Liver (tissue), 9 donors: ENCODE results near the gene NYAP2. TPM values are rescaled to one million over a fixed set of nuclear protein-coding genes. Genes with fewer than 3 reads are reported as not detected.

Source experiments
- DNase-seq: peaks from one replicate; pipeline ENCODE4 v3.0.0-alpha.2; 2017; ENCODE audit warnings: low spot score
- H3K27ac ChIP-seq, 2 donors: one replicate each; pipeline ENCODE4 v1.7.0; 2013; ENCODE audit warnings: inconsistent platforms in 2 of 2, low read length in 2 of 2, control low read depth in 1 of 2, low read depth in 1 of 2, mild to moderate bottlenecking in 1 of 2
- H3K27me3 ChIP-seq, 4 donors: one replicate each; pipeline versions ENCODE4 v1.6.1 to v1.7.0; 2013; ENCODE audit warnings: low read length in 3 of 4, inconsistent platforms in 1 of 4, mild to moderate bottlenecking in 1 of 4, moderate library complexity in 1 of 4; ENCODE audit not compliant: control insufficient read depth in 4 of 4, insufficient read depth in 4 of 4
- H3K36me3 ChIP-seq, 4 donors: one replicate each; pipeline versions ENCODE4 v1.6.1 to v1.7.0; 2013; ENCODE audit warnings: low read length in 3 of 4, mild to moderate bottlenecking in 3 of 4, low read depth in 1 of 4, moderate library complexity in 1 of 4; ENCODE audit not compliant: control insufficient read depth in 4 of 4, insufficient read depth in 3 of 4
- H3K4me1 ChIP-seq, 4 donors: one replicate each; pipeline versions ENCODE4 v1.6.1 to v1.7.0; 2013; ENCODE audit warnings: low read length in 3 of 4, mild to moderate bottlenecking in 3 of 4, moderate library complexity in 1 of 4; ENCODE audit not compliant: control insufficient read depth in 4 of 4, insufficient read depth in 4 of 4
- H3K4me3 ChIP-seq, 3 donors: one replicate each; pipeline versions ENCODE4 v1.6.1 to v1.7.0; 2013; ENCODE audit warnings: low read length in 3 of 3, control low read depth in 1 of 3, low read depth in 1 of 3, mild to moderate bottlenecking in 1 of 3
- H3K9ac ChIP-seq, 2 donors: one replicate each; pipeline ENCODE4 v1.7.0; 2013; ENCODE audit warnings: low read length in 2 of 2, mild to moderate bottlenecking in 2 of 2, moderate library complexity in 2 of 2, control low read depth in 1 of 2, low read depth in 1 of 2
- H3K9me3 ChIP-seq, 4 donors: one replicate each; pipeline versions ENCODE4 v1.6.1 to v1.7.0; 2013; ENCODE audit warnings: low read length in 3 of 4; ENCODE audit not compliant: control insufficient read depth in 4 of 4
- EGR1 ChIP-seq, 2 donors: IDR thresholded peaks; 2 replicates each; pipeline ENCODE4 v1.6.1; 2016 to 2018; ENCODE audit warnings: antibody characterized with exemption in 2 of 2, low read depth in 2 of 2
- FOXA1 ChIP-seq: IDR thresholded peaks from 2 replicates; pipeline ENCODE4 v1.6.1; 2016; ENCODE audit warnings: antibody characterized with exemption
- GABPA ChIP-seq, 2 donors: IDR thresholded peaks in 1 of 2; conservative IDR thresholded peaks in 1 of 2; 2 replicates each; pipeline ENCODE4 v1.6.1; 2016; ENCODE audit warnings: antibody characterized with exemption in 2 of 2, mild to moderate bottlenecking in 1 of 2, moderate library complexity in 1 of 2
- HNF4A ChIP-seq, 2 donors: conservative IDR thresholded peaks; 2 replicates each; pipeline ENCODE4 v1.6.1; 2016; ENCODE audit warnings: antibody characterized with exemption in 2 of 2, mild to moderate bottlenecking in 2 of 2
- HNF4G ChIP-seq: IDR thresholded peaks from 2 replicates; pipeline ENCODE4 v1.6.1; 2016; ENCODE audit warnings: antibody characterized with exemption
- JUND ChIP-seq, 2 donors: IDR thresholded peaks; 2 replicates each; pipeline ENCODE4 v1.6.1; 2016; ENCODE audit warnings: antibody characterized with exemption in 2 of 2
- RAD21 ChIP-seq, 2 donors: IDR thresholded peaks; 2 replicates each; pipeline ENCODE4 v1.6.1; 2016; ENCODE audit warnings: antibody characterized with exemption in 2 of 2, mild to moderate bottlenecking in 2 of 2
- REST ChIP-seq: IDR thresholded peaks from 2 replicates; pipeline ENCODE4 v1.6.1; 2016; ENCODE audit warnings: antibody characterized with exemption, mild to moderate bottlenecking
- TAF1 ChIP-seq: conservative IDR thresholded peaks from 2 replicates; pipeline ENCODE4 v1.6.1; 2016; ENCODE audit warnings: antibody characterized with exemption, mild to moderate bottlenecking
- YY1 ChIP-seq: IDR thresholded peaks from 2 replicates; pipeline ENCODE4 v1.6.1; 2016; ENCODE audit warnings: antibody characterized with exemption, mild to moderate bottlenecking
- ZBTB33 ChIP-seq: IDR thresholded peaks from 2 replicates; pipeline ENCODE4 v1.6.1; 2016; ENCODE audit warnings: antibody characterized with exemption
- WGBS: extraction: QIAGEN DNeasy Blood & Tissue Kit; methylation state at CpG from one replicate; pipeline ENCODE4 v1.1.7; 2013; 5-methylcytosine and 5-hydroxymethylcytosine counted together
- polyA plus RNA-seq, 2 donors: library from polyadenylated mRNA; stranded (reverse) in 1 of 2; unstranded in 1 of 2; fragments of 200-250 nt in 1 of 2; fragments of >200 nt in 1 of 2; fragmentation: Nextera tagmentation in 1 of 2; extraction: Ambion mirVana in 1 of 2; gene quantifications; one replicate each; pipeline versions ENCODE4 v1.2.1 to v1.2.3, GENCODE V29; 2013 to 2015
- total RNA-seq, 2 donors: library from RNA; depleted of rRNA; stranded (reverse); fragments of >200 nt; gene quantifications; one replicate each; pipeline ENCODE4 v1.2.3, GENCODE V29; 2014
- TF ChIP-seq, protein P1 (sequence below): IDR thresholded peaks from 2 replicates; pipeline ENCODE4 v1.6.1; 2016; ENCODE audit warnings: antibody characterized with exemption
- TF ChIP-seq, protein P2 (sequence below): fragments of 150-350 bp; IDR thresholded peaks from 2 replicates; pipeline ENCODE4 v1.5.1; 2017; ENCODE audit warnings: improper control_type of control experiment, low read depth, low read length; ENCODE audit not compliant: missing input control
- TF ChIP-seq, protein P3 (sequence below): IDR thresholded peaks from 2 replicates; pipeline ENCODE4 v1.6.1; 2016; ENCODE audit warnings: antibody characterized with exemption
- donor health status: healthy.
- donor health status: healthy.
- donor health status: healthy.
- donor health status: healthy.
- donor health status: healthy.

Gene NYAP2
- total and polyA plus RNA-seq, 4 donors, result not detected

- no peaks in the 10 kb centered on the region for H3K4me1 ChIP-seq
- H3K27ac ChIP-seq, result no peak overlapping the region
- TF ChIP-seq, protein P1, sequence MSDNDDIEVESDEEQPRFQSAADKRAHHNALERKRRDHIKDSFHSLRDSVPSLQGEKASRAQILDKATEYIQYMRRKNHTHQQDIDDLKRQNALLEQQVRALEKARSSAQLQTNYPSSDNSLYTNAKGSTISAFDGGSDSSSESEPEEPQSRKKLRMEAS, result no peak
- TF ChIP-seq RAD21 (IDR thresholded peaks at IDR 0.05), result no peak
- no peak for TF ChIP-seq YY1
- TF ChIP-seq, protein P2, sequence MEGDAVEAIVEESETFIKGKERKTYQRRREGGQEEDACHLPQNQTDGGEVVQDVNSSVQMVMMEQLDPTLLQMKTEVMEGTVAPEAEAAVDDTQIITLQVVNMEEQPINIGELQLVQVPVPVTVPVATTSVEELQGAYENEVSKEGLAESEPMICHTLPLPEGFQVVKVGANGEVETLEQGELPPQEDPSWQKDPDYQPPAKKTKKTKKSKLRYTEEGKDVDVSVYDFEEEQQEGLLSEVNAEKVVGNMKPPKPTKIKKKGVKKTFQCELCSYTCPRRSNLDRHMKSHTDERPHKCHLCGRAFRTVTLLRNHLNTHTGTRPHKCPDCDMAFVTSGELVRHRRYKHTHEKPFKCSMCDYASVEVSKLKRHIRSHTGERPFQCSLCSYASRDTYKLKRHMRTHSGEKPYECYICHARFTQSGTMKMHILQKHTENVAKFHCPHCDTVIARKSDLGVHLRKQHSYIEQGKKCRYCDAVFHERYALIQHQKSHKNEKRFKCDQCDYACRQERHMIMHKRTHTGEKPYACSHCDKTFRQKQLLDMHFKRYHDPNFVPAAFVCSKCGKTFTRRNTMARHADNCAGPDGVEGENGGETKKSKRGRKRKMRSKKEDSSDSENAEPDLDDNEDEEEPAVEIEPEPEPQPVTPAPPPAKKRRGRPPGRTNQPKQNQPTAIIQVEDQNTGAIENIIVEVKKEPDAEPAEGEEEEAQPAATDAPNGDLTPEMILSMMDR, result no peak
- no peak for TF ChIP-seq EGR1 (IDR thresholded peaks at IDR 0.05; ENCODE audit: low read depth in 2 of 2)
- no peak overlapping the region for H3K9ac ChIP-seq
- no peaks in the 10 kb centered on the region for H3K9me3 ChIP-seq
- 66% methylated on average over 2 of the region's 2 CpGs for WGBS
- DNase-seq, result no peak
- no peaks in the 10 kb centered on the region for H3K36me3 ChIP-seq
- peaks cover 0 to 10% (median 0%) of the 10 kb centered on the region in 4 donors for H3K27me3 ChIP-seq
- no peak overlapping the region for H3K4me3 ChIP-seq
Measured at GRCh38 chr2:225614915-225615314, 215.4 kb downstream of the NYAP2 start.

DNA sequence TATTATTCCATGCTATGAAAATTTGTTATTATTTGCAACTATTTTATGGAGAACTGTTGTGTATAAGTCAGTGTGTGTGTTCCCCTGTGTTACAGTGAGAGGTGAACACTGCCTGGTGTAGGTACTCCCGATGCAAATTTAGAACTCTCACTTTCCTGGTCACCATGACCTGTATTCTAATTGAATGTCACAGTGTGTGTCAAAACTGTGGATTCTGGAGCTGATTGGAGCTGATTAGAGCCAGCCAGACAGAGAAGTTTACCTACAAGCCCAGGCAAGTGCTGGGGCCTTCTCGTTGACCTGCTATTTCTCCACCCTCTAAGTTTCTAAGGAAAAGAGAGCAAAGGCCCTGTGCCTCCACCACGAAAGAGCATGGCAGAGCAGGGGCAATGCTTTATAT is 216.0 kb downstream of the NYAP2 start:
- H3K4me1 ChIP-seq, result no peaks in the 10 kb centered on the region
- H3K9me3 ChIP-seq, result no peaks in the 10 kb centered on the region
- TF ChIP-seq, protein P2, result no peak
- TF ChIP-seq RAD21 (IDR thresholded peaks at IDR 0.05) (no peak), HNF4A (conservative IDR thresholded peaks at IDR 0.05) (no peak), TAF1 (no peak), FOXA1 (no peak), GABPA (IDR thresholded peaks at IDR 0.05 in 1 of 2, conservative IDR thresholded peaks at IDR 0.05 in 1 of 2) (no peak), YY1 (no peak)
- no peak for DNase-seq
- H3K27me3 ChIP-seq, result peaks cover 0 to 10% (median 0%) of the 10 kb centered on the region in 4 donors
- H3K36me3 ChIP-seq, result no peaks in the 10 kb centered on the region
- WGBS, result 58% methylated on average over 3 of the region's 3 CpGs
- no peak overlapping the region for H3K4me3 ChIP-seq
- H3K27ac ChIP-seq, result no peak overlapping the region
- H3K9ac ChIP-seq, result no peak overlapping the region

DNA sequence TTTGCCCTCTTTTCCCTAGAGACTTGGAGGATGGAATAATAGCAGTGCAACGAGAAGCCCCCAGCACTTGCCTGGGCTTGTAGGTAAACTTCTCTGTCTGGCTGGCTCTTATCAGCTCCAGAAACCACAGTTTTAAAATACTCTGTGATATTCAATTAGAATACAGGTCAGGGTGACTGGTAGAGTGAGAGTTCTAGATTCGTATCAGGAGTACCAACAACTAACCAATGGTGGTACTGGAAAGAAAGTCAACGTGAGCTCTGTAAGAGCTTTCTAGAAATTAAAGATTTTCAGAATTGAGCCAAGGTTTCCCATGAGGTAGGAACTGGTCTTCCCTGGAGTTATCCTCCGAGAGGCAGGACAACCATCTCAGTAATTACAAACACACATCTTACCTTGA is 216.9 kb downstream of the NYAP2 start:
- H3K9ac ChIP-seq, result no peak overlapping the region
- H3K4me1 ChIP-seq, result no peaks in the 10 kb centered on the region
- H3K4me3 ChIP-seq, result no peak overlapping the region
- DNase-seq, result no peak
- whole genome bisulfite sequencing, result 77% methylated on average over 4 of the region's 4 CpGs
- peaks cover 0 to 10% (median 0%) of the 10 kb centered on the region in 4 donors for H3K27me3 ChIP-seq
- no peaks in the 10 kb centered on the region for H3K9me3 ChIP-seq
- H3K36me3 ChIP-seq, result no peaks in the 10 kb centered on the region
- H3K27ac ChIP-seq, result no peak overlapping the region
- TF ChIP-seq REST (no peak), EGR1 (IDR thresholded peaks at IDR 0.05; ENCODE audit: low read depth in 2 of 2) (no peak), HNF4G (no peak), FOXA1 (no peak), JUND (IDR thresholded peaks at IDR 0.05) (no peak), YY1 (no peak), TAF1 (no peak), ZBTB33 (no peak)
- TF ChIP-seq, protein P3, sequence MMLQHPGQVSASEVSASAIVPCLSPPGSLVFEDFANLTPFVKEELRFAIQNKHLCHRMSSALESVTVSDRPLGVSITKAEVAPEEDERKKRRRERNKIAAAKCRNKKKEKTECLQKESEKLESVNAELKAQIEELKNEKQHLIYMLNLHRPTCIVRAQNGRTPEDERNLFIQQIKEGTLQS, result no peak
- TF ChIP-seq, protein P2, result no peak
